K562 (cell line): ENCODE results near the gene BRCA1. TPM values are rescaled to one million over a fixed set of nuclear protein-coding genes. Genes with fewer than 3 reads are reported as not detected.

Source experiments
- GABPA ChIP-seq: fragments of 200-800 bp; sonication (Bioruptor generic); conservative IDR thresholded peaks from 2 replicates; pipeline ENCODE4 v1.6.1; 2016; ENCODE audit warnings: low read depth, missing genetic modification characterization, missing compliant biosample characterization
- HDAC1 ChIP-seq, 2 experiments: fragments of 450-650 bp; IDR thresholded peaks; 2 replicates each; pipeline ENCODE4 v1.6.1; 2016 to 2017; ENCODE audit warnings: inconsistent platforms in 1 of 2, mild to moderate bottlenecking in 1 of 2, moderate library complexity in 1 of 2
- HMG20A ChIP-seq: fragments of 450-650 bp; formaldehyde crosslinking; conservative IDR thresholded peaks from 2 replicates; pipeline ENCODE4 v1.4.0; 2020; ENCODE audit warnings: mild to moderate bottlenecking, mixed read lengths
- ILK ChIP-seq: fragments of 450-650 bp; IDR thresholded peaks from 2 replicates; pipeline ENCODE4 v1.6.1; 2016; ENCODE audit warnings: missing genetic modification characterization, low read depth, mild to moderate bottlenecking, missing compliant biosample characterization, moderate library complexity, borderline replicate concordance
- PRMT5 ChIP-seq: sonication (generic); formaldehyde crosslinking; IDR thresholded peaks from 2 replicates; pipeline ENCODE4 v1.5.0; 2020; ENCODE audit warnings: missing genetic modification reagents
- PRPF4 ChIP-seq: fragments of 200-400 bp; formaldehyde crosslinking; IDR thresholded peaks from one replicate; pipeline ENCODE4 v1.6.1; 2017; ENCODE audit warnings: low read length, low read depth, mild to moderate bottlenecking; ENCODE audit not compliant: insufficient read depth, poor library complexity, severe bottlenecking
- PTTG1 ChIP-seq: fragments of 450-650 bp; IDR thresholded peaks from 2 replicates; pipeline ENCODE4 v1.6.1; 2016; ENCODE audit warnings: low read depth, mild to moderate bottlenecking, missing genetic modification characterization, missing compliant biosample characterization
- RBM39 ChIP-seq: fragments of 200-400 bp; formaldehyde crosslinking; optimal IDR thresholded peaks from 2 replicates; pipeline ENCODE3; 2018; ENCODE audit warnings: low read depth, low read length
- RCOR1 ChIP-seq, 2 experiments: IDR thresholded peaks; 2 replicates each; pipeline ENCODE4 v1.6.1; 2012; ENCODE audit warnings: low read depth in 2 of 2, low read length in 2 of 2, borderline replicate concordance in 1 of 2, improper control_type of control experiment in 1 of 2
- SAFB ChIP-seq: fragments of 200-400 bp; formaldehyde crosslinking; IDR thresholded peaks from 2 replicates; pipeline ENCODE4 v1.6.1; 2017; ENCODE audit warnings: low read depth, low read length, borderline replicate concordance
- XRCC3 ChIP-seq: fragments of 450-650 bp; IDR thresholded peaks from 2 replicates; pipeline ENCODE4 v1.6.1; 2017; ENCODE audit warnings: mild to moderate bottlenecking, moderate library complexity
- ZNF561 ChIP-seq: fragments of 450-650 bp; formaldehyde crosslinking; conservative IDR thresholded peaks from 2 replicates; pipeline ENCODE4 v1.4.0; 2020; ENCODE audit warnings: mild to moderate bottlenecking, moderate library complexity
- ZSCAN32 ChIP-seq: fragments of 450-650 bp; formaldehyde crosslinking; IDR thresholded peaks from 2 replicates; pipeline ENCODE4 v1.4.0; 2020; ENCODE audit warnings: mild to moderate bottlenecking, moderate library complexity
- polyA plus RNA-seq, 8 experiments: library from polyadenylated mRNA; depleted of rRNA in 4 of 8; stranded (reverse) in 5 of 8; unstranded in 3 of 8; fragments of >200 nt; fragmentation: Nextera tagmentation in 2 of 8; fragmentation: Illumina TruSeq in 1 of 8; extraction: Ambion mirVana in 2 of 8; extraction: Trizol in 1 of 8; gene quantifications; 2 replicates each; pipeline versions ENCODE4 v1.2.1 to v1.2.3, GENCODE V29; 2011 to 2014; ENCODE audit warnings: inconsistent platforms in 1 of 8, missing spikeins in 1 of 8
- total RNA-seq, 7 experiments: library from RNA; depleted of rRNA in 6 of 7; stranded (reverse); fragments of >200 nt in 6 of 7; fragmentation: Illumina TruSeq in 2 of 7; extraction: Trizol in 2 of 7; gene quantifications; 2 replicates each; pipeline versions ENCODE4 v1.2.1 to v1.2.3, GENCODE V29; 2011 to 2021; ENCODE audit warnings: low replicate concordance in 1 of 7
- TF ChIP-seq, protein P1 (sequence below): fragments of 450-650 bp; IDR thresholded peaks from 2 replicates; pipeline ENCODE4 v1.6.1; 2017; ENCODE audit warnings: mild to moderate bottlenecking, moderate library complexity
- TF ChIP-seq, protein P2 (sequence below): fragments of 450-650 bp; IDR thresholded peaks from 2 replicates; pipeline ENCODE4 v1.6.1; 2016; ENCODE audit warnings: borderline replicate concordance
- TF ChIP-seq, protein P3 (sequence below): sonication (generic); formaldehyde crosslinking; IDR thresholded peaks from 2 replicates; pipeline ENCODE4 v1.9.0; 2022; ENCODE audit warnings: mild to moderate bottlenecking, missing genetic modification reagents
- TF ChIP-seq, protein P4 (sequence below), 2 experiments: fragments of 250-450 bp in 1 of 2; fragments of 450-650 bp in 1 of 2; sonication (Bioruptor Pico) in 1 of 2; IDR thresholded peaks; 2 replicates each; pipeline versions ENCODE4 v1.6.1 to v1.8.0; 2016 to 2021; ENCODE audit warnings: mild to moderate bottlenecking in 2 of 2, moderate library complexity in 2 of 2, missing compliant biosample characterization in 1 of 2, missing genetic modification characterization in 1 of 2
- TF ChIP-seq, protein P5 (sequence below): sonication (generic); formaldehyde crosslinking; IDR thresholded peaks from 2 replicates; pipeline ENCODE4 v1.8.0; 2022; ENCODE audit warnings: mild to moderate bottlenecking, missing genetic modification reagents

BRCA1 gene
- total and polyA plus RNA-seq, 9 of the 15 experiments (the other 6 are each of a cell fraction or from before 2014, with no cell fraction given) = 25.9 to 95.3 (median 62.3) TPM

DNA sequence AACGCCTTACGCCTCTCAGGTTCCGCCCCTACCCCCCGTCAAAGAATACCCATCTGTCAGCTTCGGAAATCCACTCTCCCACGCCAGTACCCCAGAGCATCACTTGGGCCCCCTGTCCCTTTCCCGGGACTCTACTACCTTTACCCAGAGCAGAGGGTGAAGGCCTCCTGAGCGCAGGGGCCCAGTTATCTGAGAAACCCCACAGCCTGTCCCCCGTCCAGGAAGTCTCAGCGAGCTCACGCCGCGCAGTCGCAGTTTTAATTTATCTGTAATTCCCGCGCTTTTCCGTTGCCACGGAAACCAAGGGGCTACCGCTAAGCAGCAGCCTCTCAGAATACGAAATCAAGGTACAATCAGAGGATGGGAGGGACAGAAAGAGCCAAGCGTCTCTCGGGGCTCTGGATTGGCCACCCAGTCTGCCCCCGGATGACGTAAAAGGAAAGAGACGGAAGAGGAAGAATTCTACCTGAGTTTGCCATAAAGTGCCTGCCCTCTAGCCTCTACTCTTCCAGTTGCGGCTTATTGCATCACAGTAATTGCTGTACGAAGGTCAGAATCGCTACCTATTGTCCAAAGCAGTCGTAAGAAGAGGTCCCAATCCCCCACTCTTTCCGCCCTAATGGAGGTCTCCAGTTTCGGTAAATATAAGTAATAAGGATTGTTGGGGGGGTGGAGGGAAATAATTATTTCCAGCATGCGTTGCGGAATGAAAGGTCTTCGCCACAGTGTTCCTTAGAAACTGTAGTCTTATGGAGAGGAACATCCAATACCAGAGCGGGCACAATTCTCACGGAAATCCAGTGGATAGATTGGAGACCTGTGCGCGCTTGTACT is at the start of gene BRCA1 (continued):
- TF ChIP-seq RBM39 (no peak), HDAC1 (IDR thresholded peaks at IDR 0.05) (peak; percentile 63 to 91; a peak in 3 of 4 replicates), XRCC3 (no peak), RCOR1 (IDR thresholded peaks at IDR 0.05; ENCODE audit: borderline replicate concordance in 1 of 2, low read depth in 2 of 2, low read length in 2 of 2) (peak in 1 of 2 experiments; percentile 78; a peak in 2 of 4 replicates), GABPA (tag) (peak; percentile 87), PTTG1 (tag) (no peak), ILK (tag) (no peak), PRPF4 (no peak), HMG20A (no peak), ZNF561 (no peak), ZSCAN32 (CRISPR knock-in tag) (peak; percentile 75), PRMT5 (CRISPR knock-in tag) (no peak), SAFB (no peak)
- TF ChIP-seq, protein P1, sequence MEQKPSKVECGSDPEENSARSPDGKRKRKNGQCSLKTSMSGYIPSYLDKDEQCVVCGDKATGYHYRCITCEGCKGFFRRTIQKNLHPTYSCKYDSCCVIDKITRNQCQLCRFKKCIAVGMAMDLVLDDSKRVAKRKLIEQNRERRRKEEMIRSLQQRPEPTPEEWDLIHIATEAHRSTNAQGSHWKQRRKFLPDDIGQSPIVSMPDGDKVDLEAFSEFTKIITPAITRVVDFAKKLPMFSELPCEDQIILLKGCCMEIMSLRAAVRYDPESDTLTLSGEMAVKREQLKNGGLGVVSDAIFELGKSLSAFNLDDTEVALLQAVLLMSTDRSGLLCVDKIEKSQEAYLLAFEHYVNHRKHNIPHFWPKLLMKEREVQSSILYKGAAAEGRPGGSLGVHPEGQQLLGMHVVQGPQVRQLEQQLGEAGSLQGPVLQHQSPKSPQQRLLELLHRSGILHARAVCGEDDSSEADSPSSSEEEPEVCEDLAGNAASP = no peak
- TF ChIP-seq, protein P2, sequence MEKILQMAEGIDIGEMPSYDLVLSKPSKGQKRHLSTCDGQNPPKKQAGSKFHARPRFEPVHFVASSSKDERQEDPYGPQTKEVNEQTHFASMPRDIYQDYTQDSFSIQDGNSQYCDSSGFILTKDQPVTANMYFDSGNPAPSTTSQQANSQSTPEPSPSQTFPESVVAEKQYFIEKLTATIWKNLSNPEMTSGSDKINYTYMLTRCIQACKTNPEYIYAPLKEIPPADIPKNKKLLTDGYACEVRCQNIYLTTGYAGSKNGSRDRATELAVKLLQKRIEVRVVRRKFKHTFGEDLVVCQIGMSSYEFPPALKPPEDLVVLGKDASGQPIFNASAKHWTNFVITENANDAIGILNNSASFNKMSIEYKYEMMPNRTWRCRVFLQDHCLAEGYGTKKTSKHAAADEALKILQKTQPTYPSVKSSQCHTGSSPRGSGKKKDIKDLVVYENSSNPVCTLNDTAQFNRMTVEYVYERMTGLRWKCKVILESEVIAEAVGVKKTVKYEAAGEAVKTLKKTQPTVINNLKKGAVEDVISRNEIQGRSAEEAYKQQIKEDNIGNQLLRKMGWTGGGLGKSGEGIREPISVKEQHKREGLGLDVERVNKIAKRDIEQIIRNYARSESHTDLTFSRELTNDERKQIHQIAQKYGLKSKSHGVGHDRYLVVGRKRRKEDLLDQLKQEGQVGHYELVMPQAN = peak; percentile 91
- TF ChIP-seq, protein P3, sequence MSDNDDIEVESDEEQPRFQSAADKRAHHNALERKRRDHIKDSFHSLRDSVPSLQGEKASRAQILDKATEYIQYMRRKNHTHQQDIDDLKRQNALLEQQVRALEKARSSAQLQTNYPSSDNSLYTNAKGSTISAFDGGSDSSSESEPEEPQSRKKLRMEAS (CRISPR knock-in tag) = no peak
- TF ChIP-seq, protein P4, sequence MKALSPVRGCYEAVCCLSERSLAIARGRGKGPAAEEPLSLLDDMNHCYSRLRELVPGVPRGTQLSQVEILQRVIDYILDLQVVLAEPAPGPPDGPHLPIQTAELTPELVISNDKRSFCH (CRISPR knock-in tag; IDR thresholded peaks at IDR 0.05) = no peak
- TF ChIP-seq, protein P4 (tag; IDR thresholded peaks at IDR 0.05) = 0 out of 2 replicates have a peak, but pooled peaks have one; percentile 49
- TF ChIP-seq, protein P5, sequence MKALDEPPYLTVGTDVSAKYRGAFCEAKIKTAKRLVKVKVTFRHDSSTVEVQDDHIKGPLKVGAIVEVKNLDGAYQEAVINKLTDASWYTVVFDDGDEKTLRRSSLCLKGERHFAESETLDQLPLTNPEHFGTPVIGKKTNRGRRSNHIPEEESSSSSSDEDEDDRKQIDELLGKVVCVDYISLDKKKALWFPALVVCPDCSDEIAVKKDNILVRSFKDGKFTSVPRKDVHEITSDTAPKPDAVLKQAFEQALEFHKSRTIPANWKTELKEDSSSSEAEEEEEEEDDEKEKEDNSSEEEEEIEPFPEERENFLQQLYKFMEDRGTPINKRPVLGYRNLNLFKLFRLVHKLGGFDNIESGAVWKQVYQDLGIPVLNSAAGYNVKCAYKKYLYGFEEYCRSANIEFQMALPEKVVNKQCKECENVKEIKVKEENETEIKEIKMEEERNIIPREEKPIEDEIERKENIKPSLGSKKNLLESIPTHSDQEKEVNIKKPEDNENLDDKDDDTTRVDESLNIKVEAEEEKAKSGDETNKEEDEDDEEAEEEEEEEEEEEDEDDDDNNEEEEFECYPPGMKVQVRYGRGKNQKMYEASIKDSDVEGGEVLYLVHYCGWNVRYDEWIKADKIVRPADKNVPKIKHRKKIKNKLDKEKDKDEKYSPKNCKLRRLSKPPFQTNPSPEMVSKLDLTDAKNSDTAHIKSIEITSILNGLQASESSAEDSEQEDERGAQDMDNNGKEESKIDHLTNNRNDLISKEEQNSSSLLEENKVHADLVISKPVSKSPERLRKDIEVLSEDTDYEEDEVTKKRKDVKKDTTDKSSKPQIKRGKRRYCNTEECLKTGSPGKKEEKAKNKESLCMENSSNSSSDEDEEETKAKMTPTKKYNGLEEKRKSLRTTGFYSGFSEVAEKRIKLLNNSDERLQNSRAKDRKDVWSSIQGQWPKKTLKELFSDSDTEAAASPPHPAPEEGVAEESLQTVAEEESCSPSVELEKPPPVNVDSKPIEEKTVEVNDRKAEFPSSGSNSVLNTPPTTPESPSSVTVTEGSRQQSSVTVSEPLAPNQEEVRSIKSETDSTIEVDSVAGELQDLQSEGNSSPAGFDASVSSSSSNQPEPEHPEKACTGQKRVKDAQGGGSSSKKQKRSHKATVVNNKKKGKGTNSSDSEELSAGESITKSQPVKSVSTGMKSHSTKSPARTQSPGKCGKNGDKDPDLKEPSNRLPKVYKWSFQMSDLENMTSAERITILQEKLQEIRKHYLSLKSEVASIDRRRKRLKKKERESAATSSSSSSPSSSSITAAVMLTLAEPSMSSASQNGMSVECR (CRISPR knock-in tag) = peak; percentile 74
